SH-SY5Y (cell line): Measurements from ENCODE around the gene ABAT.

Source experiments
- GATA2 ChIP-seq: IDR thresholded peaks from 2 replicates; pipeline ENCODE4 v1.6.1; 2011; ENCODE audit warnings: mild to moderate bottlenecking, low read depth, low read length
- GATA3 ChIP-seq: IDR thresholded peaks from 2 replicates; pipeline ENCODE4 v1.6.1; 2011; ENCODE audit warnings: low read depth, mild to moderate bottlenecking, low read length, moderate library complexity

DNA sequence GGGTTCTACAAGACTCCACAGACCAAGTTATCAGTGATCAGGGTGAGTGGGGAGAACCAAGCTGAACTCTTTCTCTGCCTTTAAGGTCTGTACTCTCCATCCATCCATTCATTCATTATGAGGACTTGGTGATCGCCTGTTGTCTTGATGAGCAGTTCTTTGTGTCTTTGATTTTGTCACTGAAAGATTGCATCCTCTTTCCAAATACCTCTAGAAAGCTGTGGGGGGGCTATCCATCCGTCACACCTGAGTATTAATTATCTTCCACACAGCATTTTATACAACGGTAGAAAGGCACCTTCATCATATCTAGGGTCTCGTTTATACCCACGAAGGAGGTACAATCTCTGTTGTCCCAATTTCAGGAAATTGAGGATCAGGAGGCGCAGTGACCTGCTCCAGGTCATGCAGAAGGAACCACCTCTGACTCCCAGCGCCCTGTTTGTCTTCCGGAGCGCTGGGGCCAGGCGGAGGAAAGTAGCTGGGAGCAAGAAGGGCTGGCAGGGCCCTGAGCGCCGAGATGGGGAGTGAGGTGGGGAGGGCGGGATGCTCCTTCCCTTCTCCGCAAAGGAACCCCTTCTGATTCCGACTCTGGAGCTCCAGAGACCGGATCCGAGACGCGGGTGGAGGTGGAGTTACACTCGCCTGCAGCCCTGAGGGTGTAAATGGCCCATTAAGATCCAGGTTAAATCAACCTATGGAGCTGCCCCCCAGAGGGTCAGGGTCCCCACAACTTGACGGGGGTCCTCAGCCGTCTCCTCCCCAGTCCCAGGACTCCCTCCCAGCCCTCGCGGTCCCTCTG, 605 bp upstream of the ABAT start:
- TF ChIP-seq GATA2 (no peak), GATA3 (no peak)
